ENCODE results near the gene ARHGAP25.

Gene ARHGAP25

GRCh38 chr2:68863996-68864395, 129.4 kb downstream of the ARHGAP25 start:
- no peak for DNase-seq (ENCODE audit: low read depth)

DNA sequence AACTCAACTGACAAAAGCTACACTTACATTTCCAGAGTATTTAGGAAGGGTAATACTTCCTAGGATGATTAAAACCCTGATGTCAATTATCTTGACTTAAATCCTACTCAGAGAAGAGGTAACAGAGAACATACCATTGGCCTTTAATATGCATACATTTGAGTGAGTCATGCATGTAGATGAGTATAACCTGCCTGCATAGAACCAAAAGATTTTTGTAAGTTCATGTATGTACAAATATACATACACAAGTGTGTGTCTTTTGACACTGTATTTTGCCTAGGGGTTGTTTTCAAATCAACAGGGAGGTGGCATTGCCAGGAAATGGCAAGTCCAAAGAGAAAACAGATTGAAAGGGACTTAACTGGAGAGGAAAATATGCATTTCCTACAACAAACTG, 130.5 kb downstream of the ARHGAP25 start:
- no peak for DNase-seq (ENCODE audit: low read depth)

GRCh38 chr2:68870215-68870614, 135.6 kb downstream of the ARHGAP25 start:
- no peak for DNase-seq (ENCODE audit: low read depth)

DNA sequence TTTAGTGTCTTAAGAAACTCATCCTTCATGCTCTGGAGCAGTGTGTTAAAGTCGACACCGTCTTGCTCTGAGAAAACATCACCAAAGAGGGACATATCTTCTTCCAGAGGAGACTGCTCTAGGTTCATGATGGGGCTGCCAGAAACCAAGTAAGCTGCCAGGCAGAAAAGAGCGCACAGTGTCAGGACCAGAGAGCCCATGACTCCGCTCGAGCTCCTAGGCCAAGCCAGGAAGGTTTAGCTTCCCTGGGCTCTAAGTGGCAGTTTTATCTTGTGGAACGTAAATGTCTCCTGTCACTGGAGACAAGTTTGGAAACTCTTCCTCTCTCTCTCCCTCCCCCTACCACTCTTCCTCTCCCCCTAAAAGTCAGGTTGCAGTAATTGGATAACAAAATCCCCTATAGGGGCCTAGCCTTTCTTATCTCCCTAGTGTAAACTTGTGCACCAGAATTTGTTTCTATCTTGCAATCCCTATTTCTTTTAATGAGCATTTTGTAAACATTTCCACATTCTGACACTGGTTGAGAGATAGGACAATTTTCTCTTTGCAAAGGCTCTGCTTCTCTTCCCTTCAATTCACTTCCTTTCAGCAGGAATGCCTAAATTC, 136.7 kb downstream of the ARHGAP25 start, which contains the start of gene BMP10:
TSS of gene BMP10 (minus strand) at position 239 of the 606 bp plus-strand sequence. CDS start at position 200, 39 bp downstream.
- no peak for DNase-seq (ENCODE audit: low read depth)

Measured in GM04503 (cell line).